ENCODE results near the gene ARHGEF28. TPM values are rescaled to one million over a fixed set of nuclear protein-coding genes. Genes with fewer than 3 reads are reported as not detected.

The ARHGEF28 gene
- total and polyA plus RNA-seq, 2 donors (not counting 1 experiment from before 2014, with no cell fraction given): not detected

GRCh38 chr5:73642344-73642743 is 16.3 kb downstream of the ARHGEF28 start:
- no peaks in the 10 kb centered on the region for H3K36me3 ChIP-seq (replicated peaks in 1 of 2; ENCODE audit: control extremely low read depth in 1 of 2, control insufficient read depth in 1 of 2, extremely low read depth in 1 of 2, insufficient read depth in 2 of 2, low read length in 1 of 2)
- no peak overlapping the region for H3K27ac ChIP-seq (ENCODE audit: low read length in 2 of 2)
- no peak overlapping the region for H3K4me3 Mint-ChIP-seq
- H3K27ac Mint-ChIP-seq: no peak overlapping the region
- H3K4me2 ChIP-seq (replicated peaks; ENCODE audit: low read depth, low read length, poor library complexity, severe bottlenecking): no peak overlapping the region
- H3K4me1 Mint-ChIP-seq: no peaks in the 10 kb centered on the region
- intact Hi-C loops (cut with micrococcal nuclease): no loop called here
- peaks cover 0 to 4% (median 1%) of the 10 kb centered on the region in 4 experiments for H3K27me3 ChIP-seq (replicated peaks in 1 of 4; ENCODE audit: control extremely low read depth in 1 of 4, control insufficient read depth in 3 of 4, insufficient read depth in 4 of 4, low read length in 3 of 4)
- CTCF ChIA-PET: no interaction called here
- H3K9me3 Mint-ChIP-seq (ENCODE audit: insufficient read depth): no peaks in the 10 kb centered on the region
- no peak for DNase-seq
- WGBS (ENCODE audit: insufficient coverage): 90% methylated on average over 2 of the region's 4 CpGs
- no peaks in the 10 kb centered on the region for H4K20me1 ChIP-seq (ENCODE audit: control insufficient read depth, insufficient read depth, low read length, poor library complexity, severe bottlenecking)
- no peaks in the 10 kb centered on the region for H3K4me1 ChIP-seq (ENCODE audit: control insufficient read depth in 2 of 2, insufficient read depth in 2 of 2, low read length in 2 of 2)
- TF ChIP-seq CTCF (IDR thresholded peaks at IDR 0.05): no peak
- no peak for TF ChIP-seq EZH2 (IDR thresholded peaks at IDR 0.05; ENCODE audit: borderline replicate concordance, insufficient read depth, low read depth, low read length, poor library complexity, severe bottlenecking)
- no peaks in the 10 kb centered on the region for H3K9me3 ChIP-seq (ENCODE audit: control extremely low read depth in 1 of 3, control insufficient read depth in 2 of 3, insufficient read depth in 1 of 3, low read length in 2 of 3)
- no peak overlapping the region for H3K4me3 ChIP-seq (ENCODE audit: control extremely low read depth in 1 of 5, extremely low read depth in 1 of 5, insufficient read depth in 1 of 5, low read depth in 2 of 5, low read length in 4 of 5)
- H3K79me2 ChIP-seq (ENCODE audit: control insufficient read depth, insufficient read depth, low read length): no peaks in the 10 kb centered on the region
- H3K27me3 Mint-ChIP-seq: peaks cover 31% of the 10 kb centered on the region
- no peak overlapping the region for H2AFZ ChIP-seq (ENCODE audit: insufficient read depth, low read depth, low read length, poor library complexity, severe bottlenecking)
- no peak overlapping the region for H3K9ac ChIP-seq (ENCODE audit: low read length)
- ATAC-seq (ENCODE audit: low read depth): no peak
- POLR2A ChIA-PET: no interaction called here

- H3K4me3 Mint-ChIP-seq: no peak overlapping the region
- intact Hi-C loops (cut with micrococcal nuclease): no loop called here
Observed at GRCh38 chr5:73644385-73644963, 18.5 kb downstream of the ARHGEF28 start.

More at GRCh38 chr5:73644385-73644963, 18.5 kb downstream of the ARHGEF28 start:
- ChIA-PET POLR2A (no interaction called here), CTCF (no interaction called here)
- Mint-ChIP-seq H3K4me1 (no peaks in the 10 kb centered on the region), H3K9me3 (ENCODE audit: insufficient read depth) (no peaks in the 10 kb centered on the region), H3K27me3 (peaks cover 35% of the 10 kb centered on the region), H3K27ac (no peak overlapping the region)
- no peak overlapping the region for H3K4me3 ChIP-seq (ENCODE audit: control extremely low read depth in 1 of 5, extremely low read depth in 1 of 5, insufficient read depth in 1 of 5, low read depth in 2 of 5, low read length in 4 of 5)
- H3K27me3 ChIP-seq (replicated peaks in 1 of 4; ENCODE audit: control extremely low read depth in 1 of 4, control insufficient read depth in 3 of 4, insufficient read depth in 4 of 4, low read length in 3 of 4): peaks cover 0 to 4% (median 1%) of the 10 kb centered on the region in 4 experiments
- H3K9me3 ChIP-seq (ENCODE audit: control extremely low read depth in 1 of 3, control insufficient read depth in 2 of 3, insufficient read depth in 1 of 3, low read length in 2 of 3): no peaks in the 10 kb centered on the region
- no peaks in the 10 kb centered on the region for H4K20me1 ChIP-seq (ENCODE audit: control insufficient read depth, insufficient read depth, low read length, poor library complexity, severe bottlenecking)
- no peak overlapping the region for H2AFZ ChIP-seq (ENCODE audit: insufficient read depth, low read depth, low read length, poor library complexity, severe bottlenecking)
- H3K9ac ChIP-seq (ENCODE audit: low read length): no peak overlapping the region
- H3K4me1 ChIP-seq (ENCODE audit: control insufficient read depth in 2 of 2, insufficient read depth in 2 of 2, low read length in 2 of 2): no peaks in the 10 kb centered on the region
- no peak overlapping the region for H3K4me2 ChIP-seq (replicated peaks; ENCODE audit: low read depth, low read length, poor library complexity, severe bottlenecking)
- no peaks in the 10 kb centered on the region for H3K79me2 ChIP-seq (ENCODE audit: control insufficient read depth, insufficient read depth, low read length)
- DNase-seq: no peak
- H3K27ac ChIP-seq (ENCODE audit: low read length in 2 of 2): no peak overlapping the region
- no peaks in the 10 kb centered on the region for H3K36me3 ChIP-seq (replicated peaks in 1 of 2; ENCODE audit: control extremely low read depth in 1 of 2, control insufficient read depth in 1 of 2, extremely low read depth in 1 of 2, insufficient read depth in 2 of 2, low read length in 1 of 2)
- no peak for ATAC-seq (ENCODE audit: low read depth)
- WGBS (ENCODE audit: insufficient coverage): 93% methylated on average over 3 of the region's 3 CpGs
- TF ChIP-seq CTCF (IDR thresholded peaks at IDR 0.05) (no peak), EZH2 (IDR thresholded peaks at IDR 0.05; ENCODE audit: borderline replicate concordance, insufficient read depth, low read depth, low read length, poor library complexity, severe bottlenecking) (no peak)

Measured in B cell (primary cell).